Measurements from ENCODE around the gene AFF1.
A peak's percentile ranks its signal among the peaks of the same experiment; 100 is the strongest.

The AFF1 gene

DNA sequence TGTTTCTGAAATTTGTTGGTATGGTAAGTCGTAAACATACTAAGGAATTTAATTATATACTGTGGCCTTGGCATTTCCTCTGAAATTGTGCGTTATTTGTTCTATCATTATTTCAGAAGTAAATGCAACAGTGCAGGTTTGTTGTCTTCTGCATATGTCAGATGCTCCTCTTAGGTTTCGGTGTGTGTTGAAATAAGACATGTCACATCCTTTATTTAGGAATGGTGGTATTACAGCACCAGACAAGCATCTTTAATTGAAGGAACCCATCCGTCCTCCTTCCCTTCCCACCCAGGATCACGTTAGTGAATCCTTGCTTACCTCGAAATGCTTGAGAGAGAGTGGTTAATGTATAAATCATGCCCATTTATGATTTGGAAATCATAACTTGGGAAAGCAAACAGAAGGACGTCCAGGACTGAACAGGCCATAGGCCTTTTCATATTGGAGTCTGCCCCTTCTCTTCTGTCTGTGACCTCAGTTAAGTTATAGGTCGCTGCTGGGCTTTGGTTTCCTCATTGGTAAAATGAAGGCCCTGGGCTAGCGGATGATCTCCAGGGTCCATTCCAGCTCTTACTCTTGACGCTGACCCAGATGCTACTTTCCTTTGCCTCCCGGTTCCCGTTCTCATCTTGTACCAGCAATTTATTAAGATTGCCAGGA, 151.5 kb downstream of the AFF1 start:
- DNase-seq, result no peak

DNA sequence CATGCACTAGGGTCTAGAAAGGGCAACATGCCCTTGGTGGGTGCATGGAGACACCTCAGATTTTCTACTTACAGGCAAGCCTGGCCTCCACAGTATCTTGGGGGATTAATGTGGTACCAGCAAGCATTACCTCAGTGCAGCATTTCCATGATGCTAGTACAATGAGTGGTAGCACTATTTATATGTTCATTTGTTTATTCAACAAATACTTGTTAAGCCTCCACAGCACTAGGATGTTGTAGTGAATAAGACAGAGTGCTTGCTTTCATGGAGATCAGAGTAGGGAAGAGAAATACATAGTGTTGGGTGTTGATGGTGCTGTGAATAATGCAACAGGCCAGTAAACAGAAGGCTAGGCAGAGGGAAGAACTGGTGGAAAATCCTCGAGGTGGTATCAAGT, 152.2 kb downstream of the AFF1 start:
- no peak for DNase-seq

DNA sequence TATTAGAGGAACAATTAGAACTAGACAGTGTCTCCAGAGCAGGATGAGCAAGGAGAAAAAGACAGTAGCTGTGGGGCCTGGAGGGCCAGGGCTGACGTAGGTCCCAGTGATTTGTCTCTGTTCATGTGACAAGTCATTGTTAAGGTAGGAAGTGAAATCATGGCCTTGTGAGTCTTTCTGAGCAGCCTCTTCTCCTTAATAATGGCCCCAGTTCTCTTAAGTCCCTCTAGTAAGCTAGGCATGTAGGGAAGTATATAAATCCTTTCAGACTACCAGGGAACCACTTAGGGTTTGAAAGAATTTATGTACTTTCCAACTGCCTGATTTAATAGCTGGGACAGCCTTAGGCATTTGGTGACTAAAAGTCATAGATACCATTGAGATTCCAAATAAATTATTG, 152.6 kb downstream of the AFF1 start:
- DNase-seq, result peak; percentile 68 to 86 (median 78)

GRCh38 chr4:87088186-87088585, 153.4 kb downstream of the AFF1 start:
- DNase-seq, result peak in 2 of 4 experiments; percentile 19 to 20

GRCh38 chr4:87089368-87089767, 154.6 kb downstream of the AFF1 start:
- no peak for DNase-seq

DNA sequence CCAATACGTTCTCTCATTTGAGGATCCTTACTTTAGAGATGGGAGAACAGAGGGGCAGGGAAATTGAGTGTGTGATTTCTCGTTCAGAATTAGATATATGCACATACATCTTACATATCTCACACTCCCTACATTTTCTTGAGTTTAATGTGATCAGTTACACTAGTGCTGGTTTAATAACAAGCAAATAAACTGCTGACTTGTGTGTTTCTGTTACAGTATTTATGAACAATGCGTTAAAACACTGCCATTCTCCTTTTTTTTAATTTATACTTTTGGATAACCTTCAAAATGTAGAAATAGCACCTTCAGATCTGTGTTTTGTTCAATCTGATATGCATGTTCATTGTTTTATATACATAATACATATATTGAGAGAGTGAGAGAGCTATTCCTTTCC, 155.5 kb downstream of the AFF1 start:
- no peak for DNase-seq

- peak; percentile 84 to 93 (median 92) for DNase-seq
Measured at GRCh38 chr4:87092389-87093141, 157.8 kb downstream of the AFF1 start.

DNA sequence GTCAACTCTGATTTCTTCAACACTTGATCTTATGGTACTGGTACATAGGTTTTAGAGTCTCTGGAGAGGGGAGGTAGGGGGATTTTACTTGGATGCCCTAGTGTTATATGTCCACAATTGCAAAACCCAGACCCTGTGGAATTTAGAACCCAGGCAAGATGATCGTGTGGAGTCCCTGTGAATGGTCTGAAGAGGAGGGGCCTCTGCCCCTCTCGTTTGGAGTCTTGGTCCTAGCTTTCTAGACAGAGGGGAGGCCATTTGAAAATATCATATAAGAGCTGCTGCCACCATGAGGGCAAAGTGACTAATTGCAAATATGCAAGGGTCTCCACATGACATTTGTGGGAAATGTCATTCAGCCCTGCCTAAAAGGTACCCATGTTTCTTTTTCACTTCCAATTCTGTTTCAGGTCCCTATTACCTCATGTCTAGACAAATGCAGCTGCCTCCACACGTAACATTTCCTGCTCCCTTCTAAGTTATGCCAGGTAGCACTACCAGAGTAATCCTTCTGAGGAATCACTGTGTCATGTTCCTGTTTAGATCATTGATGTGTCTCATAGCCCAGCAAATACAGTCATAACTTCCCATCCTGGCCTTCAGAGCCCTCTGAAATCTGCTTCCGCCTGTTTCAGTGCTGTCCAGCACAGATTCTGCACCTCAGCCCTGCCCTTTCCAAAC, 158.8 kb downstream of the AFF1 start:
- peak; percentile 47 to 71 (median 56) for DNase-seq

- DNase-seq, result peak in 1 of 4 experiments; percentile 29
Measured at GRCh38 chr4:87097075-87097474, 162.3 kb downstream of the AFF1 start.

- DNase-seq, result no peak
Measured at GRCh38 chr4:87100168-87100567, 165.4 kb downstream of the AFF1 start.

- DNase-seq, result no peak
Measured at GRCh38 chr4:87101543-87102199, 166.9 kb downstream of the AFF1 start.

DNA sequence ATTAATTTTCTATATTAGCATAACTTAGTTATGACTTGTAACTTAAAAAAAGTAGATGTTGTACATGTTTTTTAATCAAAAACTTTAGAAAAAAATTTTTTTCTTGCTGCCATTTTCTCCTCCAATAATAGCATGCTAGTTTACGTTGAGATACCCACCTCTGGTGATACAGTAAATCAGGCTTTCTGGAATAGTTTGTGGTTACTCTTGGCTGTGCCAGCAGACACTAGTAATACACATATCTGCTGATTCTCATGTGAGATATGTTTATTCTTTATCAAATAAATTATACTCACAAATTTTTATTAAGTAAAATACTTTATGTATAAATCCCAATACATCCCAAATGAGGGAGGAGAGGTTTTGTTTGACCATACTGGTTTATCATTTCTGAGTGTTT, 168.3 kb downstream of the AFF1 start:
- no peak for DNase-seq

DNA sequence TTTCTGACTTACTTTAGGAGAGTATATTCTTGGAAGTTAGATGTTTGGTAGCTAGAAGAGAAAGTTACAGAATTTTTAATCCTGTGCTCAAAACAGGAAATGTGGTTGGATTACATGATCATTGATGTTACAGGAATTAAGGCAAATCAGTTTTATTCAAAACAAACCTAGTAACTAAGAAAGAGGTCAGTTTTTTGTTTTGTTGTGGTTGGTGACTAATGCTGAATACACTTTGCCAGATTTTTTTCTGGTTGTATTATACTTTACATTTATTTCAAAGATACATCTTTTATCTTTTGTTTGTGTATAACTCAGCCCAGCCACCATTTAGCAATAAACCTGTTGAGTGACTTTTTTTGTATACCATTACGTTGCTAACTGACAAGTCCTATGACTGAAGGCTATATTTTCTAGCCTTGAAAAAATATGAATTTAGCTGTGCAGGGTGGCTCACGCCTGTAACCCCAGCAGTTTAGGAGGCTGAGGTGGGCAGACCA, 168.9 kb downstream of the AFF1 start:
- DNase-seq, result peak in 1 of 4 experiments; percentile 25

DNA sequence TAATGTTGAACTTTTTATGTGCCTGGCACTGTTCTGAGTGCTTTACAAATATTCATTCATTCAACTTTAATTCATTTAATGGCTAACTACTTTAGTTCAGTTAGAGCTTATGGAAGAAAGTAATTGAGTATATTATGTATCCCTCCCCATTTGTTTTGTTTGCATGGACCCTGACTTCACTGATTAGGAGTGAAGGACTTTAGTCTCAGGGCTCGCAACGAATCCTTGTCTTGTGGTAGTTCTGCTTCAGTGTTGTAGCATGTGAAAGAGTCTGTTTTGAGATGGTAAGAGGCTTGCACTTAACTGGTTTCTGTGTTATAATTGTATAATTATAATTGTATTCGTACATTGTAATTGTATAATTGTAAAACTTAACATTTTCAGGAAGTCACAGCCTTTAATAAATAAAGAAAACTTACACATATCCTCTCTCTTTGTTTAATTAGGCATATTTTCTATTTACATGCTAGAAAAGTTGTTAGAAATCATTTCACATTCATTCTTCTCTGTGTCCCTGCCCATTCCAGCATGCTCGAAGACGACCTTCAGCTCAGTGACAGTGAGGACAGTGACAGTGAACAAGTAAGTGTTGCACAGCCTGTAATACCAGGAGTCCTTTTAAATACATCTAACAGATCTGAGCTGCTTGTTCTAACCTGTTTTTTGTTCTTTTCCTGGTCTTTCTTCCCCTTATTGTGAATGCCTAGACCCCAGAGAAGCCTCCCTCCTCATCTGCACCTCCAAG, 170.5 kb downstream of the AFF1 start:
- DNase-seq, result no peak

DNA sequence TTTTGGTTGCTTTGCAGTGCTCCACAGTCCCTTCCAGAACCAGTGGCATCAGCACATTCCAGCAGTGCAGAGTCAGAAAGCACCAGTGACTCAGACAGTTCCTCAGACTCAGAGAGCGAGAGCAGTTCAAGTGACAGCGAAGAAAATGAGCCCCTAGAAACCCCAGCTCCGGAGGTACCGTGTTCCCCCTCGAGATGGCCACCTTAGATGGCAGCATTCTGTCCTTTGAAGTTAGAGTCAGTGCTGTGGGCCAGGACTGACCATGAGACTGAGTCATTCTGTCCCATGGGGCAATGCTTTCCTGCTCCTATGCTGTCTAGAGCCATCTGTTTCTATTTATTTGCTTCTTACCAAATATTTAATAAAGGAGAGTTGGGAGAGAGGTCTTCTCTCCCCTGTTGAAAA, 173.3 kb downstream of the AFF1 start:
- peak; percentile 8 to 39 (median 28) for DNase-seq

- no peak for DNase-seq
Measured at GRCh38 chr4:87109121-87109520, 174.3 kb downstream of the AFF1 start.

- DNase-seq, result no peak
Measured at GRCh38 chr4:87109945-87110344, 175.1 kb downstream of the AFF1 start.

DNA sequence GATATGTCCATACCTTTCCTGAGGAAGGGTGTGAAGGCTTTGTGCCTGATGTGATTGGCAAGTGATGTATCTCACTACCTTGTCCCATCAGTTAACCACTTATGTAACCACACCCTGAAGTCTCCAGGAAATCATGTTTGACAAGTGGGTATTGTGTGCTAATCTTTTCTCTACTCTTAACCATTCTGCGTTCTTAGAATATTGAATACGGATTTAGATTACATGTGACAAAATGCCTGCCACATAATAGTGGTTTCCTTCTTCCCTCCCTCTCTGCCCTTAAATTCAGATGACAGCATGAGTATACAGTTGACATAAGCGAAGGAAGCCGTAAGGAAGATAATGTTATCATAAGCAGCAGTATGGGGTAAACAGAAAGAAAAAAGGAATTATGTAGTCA, 177.3 kb downstream of the AFF1 start:
- DNase-seq, result no peak

- DNase-seq, result no peak
Measured at GRCh38 chr4:87114245-87115062, 179.6 kb downstream of the AFF1 start.

GRCh38 chr4:87116231-87116630, 181.4 kb downstream of the AFF1 start:
- DNase-seq, result no peak

GRCh38 chr4:87117051-87117731, 182.4 kb downstream of the AFF1 start:
- DNase-seq, result no peak
